Tibial nerve (tissue), 4 donors: ENCODE results near the gene SDSL. TPM values are rescaled to one million over a fixed set of nuclear protein-coding genes. Genes with fewer than 3 reads are reported as not detected.

ENCODE experiments used
- DNase-seq, 2 donors: peaks; one replicate each; pipeline ENCODE4 v3.0.0-alpha.2; 2019; ENCODE audit warnings: low spot score in 2 of 2
- H3K27ac ChIP-seq, 4 donors: fragments of 200-600 bp; sonication (generic) in 3 of 4; one replicate each; pipeline ENCODE4 v1.5.1; 2017 to 2019; ENCODE audit warnings: mild to moderate bottlenecking in 1 of 4
- H3K27me3 ChIP-seq, 2 donors: fragments of 200-600 bp; sonication (generic) in 1 of 2; one replicate each; pipeline versions ENCODE4 v1.5.1 to v1.6.0; 2017 to 2019
- H3K36me3 ChIP-seq, 3 donors: fragments of 200-600 bp; sonication (generic); one replicate each; pipeline ENCODE4 v1.5.1; 2018 to 2019
- H3K4me1 ChIP-seq, 4 donors: fragments of 200-600 bp; sonication (generic) in 3 of 4; one replicate each; pipeline ENCODE4 v1.5.1; 2017 to 2019
- H3K4me3 ChIP-seq, 4 donors: fragments of 200-600 bp; sonication (generic) in 3 of 4; one replicate each; pipeline ENCODE4 v1.5.1; 2017 to 2019; ENCODE audit warnings: mild to moderate bottlenecking in 1 of 4, moderate library complexity in 1 of 4
- H3K9me3 ChIP-seq, 4 donors: fragments of 200-600 bp; sonication (generic) in 3 of 4; one replicate each; pipeline ENCODE4 v1.5.1; 2017 to 2019
- CTCF ChIP-seq, 5 experiments: fragments of 200-600 bp in 3 of 5; fragments of 450-650 bp in 2 of 5; sonication (generic) in 3 of 5; IDR thresholded peaks; one replicate each; pipeline ENCODE4 v1.5.1; 2016 to 2019; ENCODE audit warnings: antibody characterized with exemption in 5 of 5, mild to moderate bottlenecking in 3 of 5, moderate library complexity in 2 of 5
- EP300 ChIP-seq, 2 donors: sonication (generic); formaldehyde crosslinking; IDR thresholded peaks; one replicate each; pipeline ENCODE4 v1.6.1; 2017; ENCODE audit warnings: antibody characterized with exemption in 2 of 2, mild to moderate bottlenecking in 1 of 2
- POLR2A ChIP-seq, 2 donors: fragments of 450-650 bp; IDR thresholded peaks; one replicate each; pipeline ENCODE4 v1.6.1; 2017; ENCODE audit warnings: antibody characterized with exemption in 2 of 2, mild to moderate bottlenecking in 2 of 2, moderate library complexity in 2 of 2
- WGBS, 2 donors: methylation state at CpG; one replicate each; pipeline ENCODE4 v1.1.5; 2018; 5-methylcytosine and 5-hydroxymethylcytosine counted together
- total RNA-seq, 4 donors: library from RNA; depleted of rRNA; stranded (reverse); fragments of >200 nt; gene quantifications; one replicate each; pipeline ENCODE4 v1.1.0, GENCODE V29; 2016

SDSL gene
- total RNA-seq, 4 donors from 2014 or later, result 1.9 to 3.0 (median 2.3) TPM

- H3K4me1 ChIP-seq, result peaks cover 0 to 6% (median 0%) of the 10 kb centered on the region in 4 donors
- peak within 1 kb of the TSS in 1 of 4 donors; percentile 20 for H3K4me3 ChIP-seq
- WGBS, 2 donors, result 37 to 45% methylated on average over 14 of the region's 14 CpGs
- no peaks in the 10 kb centered on the region for H3K36me3 ChIP-seq
- H3K9me3 ChIP-seq, result no peaks in the 10 kb centered on the region
- H3K27ac ChIP-seq, result no peak within 1 kb of the TSS
- peak in 1 of 2 donors; percentile 35 for DNase-seq
- peaks cover 0 to 6% of the 10 kb centered on the region in 2 donors for H3K27me3 ChIP-seq
- TF ChIP-seq CTCF (IDR thresholded peaks at IDR 0.05) (no peak), POLR2A (IDR thresholded peaks at IDR 0.05) (no peak), EP300 (IDR thresholded peaks at IDR 0.05) (peak in 1 of 2 donors; percentile 35)
Observed at GRCh38 chr12:113403435-113404415, 18.5 kb upstream of the SDSL start, which contains the start of gene SDS. TSS of gene SDS (minus strand) at chr12:113403887. CDS start at chr12:113399708, 4,179 bp downstream.

- WGBS, 2 donors, result 78 to 80% methylated on average over 3 of the region's 3 CpGs
- Histone ChIP-seq H3K9me3 (no peaks in the 10 kb centered on the region), H3K4me3 (no peak overlapping the region), H3K4me1 (peaks cover 0 to 6% (median 0%) of the 10 kb centered on the region in 4 donors), H3K27ac (no peak overlapping the region), H3K27me3 (no peaks in the 10 kb centered on the region), H3K36me3 (no peaks in the 10 kb centered on the region)
- no peak for TF ChIP-seq CTCF (IDR thresholded peaks at IDR 0.05)
- no peak for TF ChIP-seq POLR2A (IDR thresholded peaks at IDR 0.05)
- TF ChIP-seq EP300 (IDR thresholded peaks at IDR 0.05), result no peak
- DNase-seq, result no peak
Observed at GRCh38 chr12:113405694-113406093, 16.5 kb upstream of the SDSL start.

- no peak overlapping the region for H3K4me3 ChIP-seq
- peak overlapping the region in 1 of 4 donors; percentile 43 for H3K27ac ChIP-seq
- no peaks in the 10 kb centered on the region for H3K27me3 ChIP-seq
- H3K9me3 ChIP-seq, result no peaks in the 10 kb centered on the region
- DNase-seq, result no peak
- TF ChIP-seq EP300 (IDR thresholded peaks at IDR 0.05), result no peak
- no peak for TF ChIP-seq POLR2A (IDR thresholded peaks at IDR 0.05)
- TF ChIP-seq CTCF (IDR thresholded peaks at IDR 0.05), result no peak
- no peaks in the 10 kb centered on the region for H3K36me3 ChIP-seq
- 65 to 70% methylated on average over 6 of the region's 6 CpGs for WGBS, 2 donors
- peaks cover 0 to 6% (median 0%) of the 10 kb centered on the region in 4 donors for H3K4me1 ChIP-seq
Observed at GRCh38 chr12:113407931-113408600, 14.1 kb upstream of the SDSL start.

GRCh38 chr12:113408756-113409298, 13.4 kb upstream of the SDSL start:
- H3K36me3 ChIP-seq, result no peaks in the 10 kb centered on the region
- peaks cover 0 to 3% (median 0%) of the 10 kb centered on the region in 4 donors for H3K4me1 ChIP-seq
- no peak for DNase-seq
- no peak overlapping the region for H3K27ac ChIP-seq
- no peak overlapping the region for H3K4me3 ChIP-seq
- H3K9me3 ChIP-seq, result no peaks in the 10 kb centered on the region
- no peaks in the 10 kb centered on the region for H3K27me3 ChIP-seq
- TF ChIP-seq CTCF (IDR thresholded peaks at IDR 0.05) (no peak), POLR2A (IDR thresholded peaks at IDR 0.05) (no peak), EP300 (IDR thresholded peaks at IDR 0.05) (no peak)
- WGBS, 2 donors, result 90 to 91% methylated on average over 11 of the region's 11 CpGs
